ENCODE results near the gene GGT5. TPM values are rescaled to one million over a fixed set of nuclear protein-coding genes. Genes with fewer than 3 reads are reported as not detected.

Gene GGT5
- total and polyA plus RNA-seq, 2 of the 13 experiments (the other 11 are each of a cell fraction or from before 2014, with no cell fraction given) = 0.69 to 3.1 TPM

GRCh38 chr22:24244144-24244787, 616 bp downstream of the GGT5 start (continued):
- TF ChIP-seq ZNF687 (CRISPR knock-in tag; IDR thresholded peaks at IDR 0.05) (peak; percentile 75), MNT (IDR thresholded peaks at IDR 0.05) (peak; percentile 40; the same call in 1 of the 2 replicates), STAT5B (CRISPR knock-in tag; IDR thresholded peaks at IDR 0.05) (no peak), HNF4G (IDR thresholded peaks at IDR 0.05; ENCODE audit: borderline replicate concordance, low read depth, low read length) (no peak), HNF4G (CRISPR knock-in tag; IDR thresholded peaks at IDR 0.05; ENCODE audit: borderline replicate concordance, low read depth) (0 out of 2 replicates have a peak, but pooled peaks have one; percentile 24), ZNF724P (CRISPR knock-in tag; IDR thresholded peaks at IDR 0.05; ENCODE audit: borderline replicate concordance) (no peak), SUZ12 (IDR thresholded peaks at IDR 0.05; ENCODE audit: low read depth, low read length) (no peak), PAF1 (CRISPR knock-in tag; IDR thresholded peaks at IDR 0.05) (no peak), ZFX (CRISPR knock-in tag; IDR thresholded peaks at IDR 0.05; ENCODE audit: low read depth) (peak; percentile 35; the same call in 1 of the 2 replicates), HNRNPK (IDR thresholded peaks at IDR 0.05; ENCODE audit: low read depth, low read length, poor library complexity, severe bottlenecking) (no peak), ESRRA (CRISPR knock-in tag; IDR thresholded peaks at IDR 0.05; ENCODE audit: low read depth) (no peak), ZNF646 (CRISPR knock-in tag; IDR thresholded peaks at IDR 0.05) (peak; percentile 91), ZNF251 (CRISPR knock-in tag; IDR thresholded peaks at IDR 0.05) (no peak), PHF8 (CRISPR knock-in tag; IDR thresholded peaks at IDR 0.05) (no peak), ZNF460 (CRISPR knock-in tag; IDR thresholded peaks at IDR 0.05; ENCODE audit: borderline replicate concordance) (no peak)

Measured in HepG2 (cell line).